NCI-H526 treated with DMSO at 0.1 percent for 48 hours (cell line): ENCODE results near the gene OLIG3.

ENCODE experiments used
- DNase-seq: peaks from one replicate; lab custom pipeline; 2025; lab: John Stamatoyannopoulos, UW

OLIG3 gene

DNA sequence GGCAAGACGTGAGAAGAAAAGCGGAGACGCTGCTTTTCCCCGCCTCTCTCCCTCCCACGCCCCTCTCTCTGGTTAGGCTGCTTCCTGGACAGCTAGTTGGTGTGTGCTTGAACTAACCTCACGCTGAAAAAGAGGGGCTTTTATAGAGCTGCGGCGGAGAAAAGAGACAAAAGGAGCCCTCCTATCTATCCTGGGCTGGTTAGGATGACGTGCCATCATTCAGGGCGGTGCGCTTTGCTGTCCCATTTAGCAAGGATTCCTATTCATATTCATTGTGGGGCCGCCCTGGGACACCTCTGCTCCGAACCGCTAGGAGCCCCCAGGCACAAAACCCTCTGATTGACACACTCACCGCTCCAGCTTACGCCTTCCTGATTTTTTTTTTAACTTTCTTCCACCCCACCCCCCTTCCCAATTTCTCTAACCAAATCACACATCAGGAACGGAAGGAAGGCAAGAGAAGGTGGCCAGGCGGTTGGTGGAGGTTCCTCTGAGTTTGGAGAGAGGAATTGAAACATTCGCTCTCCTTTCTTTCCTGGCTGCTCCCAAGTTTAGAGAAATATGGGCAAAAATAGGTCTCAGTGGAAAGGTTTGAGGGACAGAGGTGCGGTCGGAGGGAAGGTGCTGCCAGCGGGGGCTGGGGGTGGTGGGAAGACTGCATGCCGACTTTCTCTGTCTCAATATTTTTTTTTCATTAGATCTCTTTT lies at the start of gene OLIG3:
Gene OLIG3 (minus strand): TSS at position 114 of the 707 bp plus-strand sequence. CDS start 224 bp downstream, outside the sequence.
- DNase-seq, result no peak

DNA sequence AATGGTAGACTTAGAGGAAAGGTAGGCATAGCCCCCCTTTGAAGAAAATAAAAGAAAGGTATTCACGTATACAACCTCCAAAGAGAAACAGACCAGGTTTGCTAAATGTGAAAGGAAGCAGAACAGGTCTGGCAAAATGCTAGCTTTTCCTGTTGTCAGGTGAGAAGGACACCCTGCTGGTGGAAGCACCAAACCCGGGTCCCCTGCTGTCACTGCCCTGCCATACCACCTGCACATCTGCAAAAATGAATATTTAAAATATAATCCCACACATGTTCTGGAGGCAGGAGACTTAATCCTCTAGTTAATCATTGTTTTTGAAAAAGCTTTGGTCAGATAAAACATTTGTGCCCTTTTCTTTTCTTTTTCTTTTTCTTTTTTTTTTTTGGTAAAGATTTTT lies 48.9 kb upstream of the OLIG3 start:
- DNase-seq, result no peak

DNA sequence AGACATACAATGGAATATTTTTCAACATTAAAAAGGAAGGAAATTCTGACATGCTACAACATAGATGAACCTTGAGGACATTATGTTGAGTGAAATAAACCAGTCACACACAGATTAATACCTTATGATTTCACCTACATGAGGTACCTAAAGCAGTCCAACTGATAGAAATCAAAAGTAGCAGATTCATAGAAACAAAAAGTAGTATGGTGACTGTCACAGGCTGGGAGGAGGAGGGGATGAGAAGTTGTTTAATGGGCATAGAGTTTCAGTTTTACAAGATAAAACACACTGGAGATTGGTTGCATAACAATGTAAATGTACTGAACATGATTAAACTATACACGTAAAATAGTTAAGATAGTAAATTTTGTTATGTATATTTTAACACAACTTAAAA lies 48.5 kb upstream of the OLIG3 start:
- no peak for DNase-seq

DNA sequence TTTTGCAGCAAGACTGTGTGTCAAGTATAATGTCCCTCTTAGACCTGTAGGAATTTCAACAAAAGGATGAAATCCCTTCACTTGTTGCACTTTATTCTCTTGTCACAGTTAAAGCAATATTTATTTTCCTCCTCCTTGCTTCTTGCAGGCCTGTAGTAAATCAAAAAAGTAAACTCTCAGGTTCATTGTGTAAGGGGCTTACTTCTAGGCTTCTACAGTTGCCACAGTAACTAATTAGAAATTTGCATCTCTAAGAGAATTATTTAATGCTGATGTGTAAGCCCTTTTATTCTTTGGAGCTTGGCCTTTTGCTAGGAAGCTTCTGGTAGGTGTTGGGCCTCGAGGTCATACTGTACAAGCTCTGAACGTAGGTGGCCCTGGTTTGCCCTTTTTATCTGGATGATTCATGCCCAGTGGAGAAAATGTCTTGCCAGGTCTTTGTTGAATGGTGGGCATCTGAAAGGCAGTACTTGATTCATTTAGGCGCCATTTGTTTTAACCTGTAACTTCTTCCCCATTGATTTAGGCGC lies 47.4 kb upstream of the OLIG3 start:
- DNase-seq, result no peak

DNA sequence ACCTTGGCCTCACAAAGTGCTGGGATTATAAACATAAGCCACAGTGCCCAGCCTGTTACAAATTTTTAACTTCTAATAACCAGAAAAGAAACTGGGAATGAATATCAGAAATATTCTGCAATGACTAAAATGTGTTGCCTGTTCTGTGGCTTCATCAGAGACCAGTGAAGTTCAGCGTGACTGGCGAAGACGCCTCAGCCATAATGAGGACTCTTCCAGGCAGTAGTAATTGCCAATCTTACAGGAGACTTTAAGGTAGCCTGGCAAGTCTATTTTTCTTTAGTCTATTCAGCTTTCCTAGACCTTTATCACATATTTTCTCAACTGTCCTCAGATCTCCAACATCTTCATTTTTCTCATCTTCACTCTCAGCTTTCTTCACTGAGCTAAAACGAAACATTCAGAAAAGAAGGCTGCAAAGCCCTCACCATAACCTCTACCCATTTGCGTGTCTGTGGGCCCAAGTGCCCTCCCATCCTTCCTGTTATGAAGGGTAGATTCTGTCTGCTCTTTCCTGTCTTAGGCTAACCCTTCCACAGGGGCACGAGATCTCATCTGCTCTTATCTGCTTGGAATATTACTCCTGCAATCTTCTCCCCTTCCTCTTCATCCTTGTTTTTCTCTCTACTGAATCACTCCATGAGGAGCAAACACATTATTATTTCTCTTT lies 42.0 kb upstream of the OLIG3 start:
- DNase-seq, result no peak

DNA sequence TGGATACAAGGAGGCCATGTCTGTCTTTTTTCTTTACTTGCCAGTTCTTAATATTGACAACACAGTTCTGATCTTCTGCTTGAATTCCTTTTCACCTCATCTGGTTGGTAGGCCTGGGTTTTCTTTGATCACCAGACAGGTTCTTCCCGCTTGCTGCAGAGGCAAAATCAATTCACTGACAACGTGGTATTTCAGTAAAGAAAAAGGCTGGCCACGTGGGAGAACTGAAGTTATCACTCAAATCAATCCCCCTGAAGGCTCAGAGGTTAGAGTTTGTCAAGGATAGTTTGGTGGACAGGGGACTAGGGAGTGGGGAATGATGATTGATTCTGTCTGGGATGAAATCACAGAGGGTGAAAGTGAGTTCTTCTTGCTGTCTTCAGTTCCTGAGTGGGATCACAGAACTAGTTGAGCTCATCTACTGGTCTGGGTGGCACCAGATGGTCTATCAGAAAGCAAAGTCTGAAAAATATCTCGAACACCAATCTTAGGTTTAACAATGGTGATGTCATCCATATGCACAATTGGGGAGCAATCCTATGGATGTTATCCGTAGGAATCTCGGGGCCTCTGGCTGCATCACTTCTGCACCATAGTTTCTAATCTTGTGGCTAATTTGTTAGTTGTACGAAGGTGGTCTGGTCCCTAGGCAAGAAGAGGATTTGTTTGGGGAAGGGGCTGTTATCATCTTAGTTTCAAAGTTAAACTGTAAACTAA lies 37.3 kb upstream of the OLIG3 start:
- DNase-seq, result no peak

DNA sequence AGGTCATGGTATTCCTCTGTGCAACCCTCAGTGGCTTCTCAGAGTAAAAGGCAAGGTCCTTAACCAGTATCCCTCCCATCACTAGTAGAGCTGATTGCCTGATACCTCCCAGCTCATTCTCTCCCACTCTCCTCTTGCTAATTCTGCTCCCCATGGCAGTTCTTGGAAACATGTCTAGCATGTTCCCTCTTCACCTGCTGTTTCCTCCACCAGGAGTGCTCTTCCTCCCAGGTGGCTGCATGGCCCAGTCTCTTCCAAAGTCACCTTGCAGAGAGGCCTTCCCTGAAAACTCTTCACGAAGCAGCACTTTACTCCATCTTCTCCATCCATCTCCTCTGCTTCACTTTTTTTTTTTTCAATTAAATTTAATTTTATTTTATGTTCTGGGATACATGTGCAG lies 36.2 kb upstream of the OLIG3 start:
- DNase-seq, result no peak

DNA sequence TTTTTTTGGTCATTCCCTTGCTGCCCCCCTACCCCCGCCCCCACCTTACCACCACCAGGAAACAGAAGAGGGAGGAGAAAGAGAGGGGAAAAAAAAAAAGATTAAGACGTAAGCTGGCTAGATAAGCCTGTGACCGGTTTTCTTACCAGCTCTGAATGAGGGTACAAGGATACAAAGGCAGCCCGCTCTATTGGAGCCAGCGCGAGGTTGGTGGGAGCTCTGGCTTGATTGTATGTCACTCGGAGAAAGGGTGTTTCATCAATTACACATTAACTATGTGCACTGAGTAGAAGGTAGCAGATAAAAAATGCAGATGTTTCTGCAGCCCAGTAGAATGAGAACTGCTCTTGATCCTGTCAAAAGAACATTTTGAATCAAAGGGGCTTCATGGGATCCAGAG lies 28.6 kb upstream of the OLIG3 start:
- DNase-seq, result no peak

DNA sequence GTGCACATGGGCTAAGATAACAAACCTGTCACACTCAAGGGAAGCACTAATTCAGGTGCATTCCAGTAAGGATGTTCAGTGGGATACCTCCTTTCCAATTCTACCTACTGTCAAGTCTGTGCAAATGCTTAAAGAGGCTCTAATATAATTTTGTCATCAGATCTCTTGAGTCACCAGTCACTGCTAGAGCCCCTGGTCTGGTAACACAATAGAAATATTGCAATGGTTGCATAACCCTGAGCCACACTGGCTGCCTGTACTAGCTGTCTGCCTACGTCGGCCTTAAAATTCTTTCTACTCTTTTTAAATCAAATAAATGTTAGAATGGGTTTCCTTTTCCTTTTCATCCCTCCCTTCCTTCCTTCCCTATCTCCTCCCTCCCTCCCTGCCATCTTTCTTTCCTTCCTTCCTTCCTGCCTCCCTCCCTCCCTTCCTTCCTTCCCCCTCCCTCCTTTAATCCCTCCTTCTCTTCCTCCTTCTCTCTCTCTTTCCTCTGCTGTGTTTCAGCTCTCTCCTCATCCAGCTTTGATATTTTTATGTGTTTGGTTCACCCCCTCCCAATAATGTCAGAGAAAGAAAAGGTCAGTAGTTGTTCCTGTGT lies 28.1 kb upstream of the OLIG3 start:
- no peak for DNase-seq

DNA sequence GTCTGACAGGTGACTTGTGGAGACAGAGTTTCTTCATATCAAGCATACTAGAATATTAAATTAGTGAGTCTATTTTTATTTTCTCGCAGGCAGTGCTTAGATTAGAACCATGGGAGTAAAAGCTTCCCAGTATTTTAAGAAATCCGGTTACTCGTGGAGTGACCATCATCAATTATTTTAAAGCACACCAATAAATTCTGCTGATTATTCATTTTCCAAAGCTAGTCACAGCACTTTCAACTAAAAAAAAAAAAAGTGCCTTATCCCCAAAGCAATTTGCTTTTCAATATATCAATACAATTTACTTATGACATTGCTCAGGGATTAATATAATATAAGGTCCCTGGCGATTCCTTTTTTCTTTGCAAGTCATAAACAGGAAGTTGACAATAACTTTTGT lies 26.3 kb upstream of the OLIG3 start:
- DNase-seq, result no peak

DNA sequence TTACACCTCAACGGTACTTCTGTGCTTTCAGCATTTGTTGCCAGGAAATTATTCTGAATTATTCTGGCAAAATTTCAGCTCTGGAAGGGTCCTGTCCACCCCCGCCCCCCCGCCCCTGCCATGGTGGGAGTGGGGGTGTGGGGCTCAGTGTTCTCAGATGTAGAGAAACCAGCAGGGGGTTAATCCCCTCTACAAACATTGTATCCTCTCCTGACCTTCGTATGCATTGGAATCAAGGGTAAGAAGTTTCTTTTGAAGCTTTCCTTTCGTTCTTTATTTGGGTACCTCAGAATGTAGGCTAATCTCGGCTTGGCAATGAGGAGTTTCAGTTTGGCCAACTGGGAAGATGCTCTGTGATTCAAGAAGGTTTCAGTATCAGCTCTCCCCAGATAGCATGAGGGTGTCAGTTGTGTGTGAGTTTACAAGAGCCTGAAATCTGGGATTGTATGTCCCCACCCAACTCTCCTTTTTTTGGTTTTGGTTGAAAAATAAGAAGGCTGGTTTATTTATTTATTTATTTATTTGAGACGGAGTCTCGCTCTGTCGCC lies 25.5 kb upstream of the OLIG3 start:
- DNase-seq, result no peak

DNA sequence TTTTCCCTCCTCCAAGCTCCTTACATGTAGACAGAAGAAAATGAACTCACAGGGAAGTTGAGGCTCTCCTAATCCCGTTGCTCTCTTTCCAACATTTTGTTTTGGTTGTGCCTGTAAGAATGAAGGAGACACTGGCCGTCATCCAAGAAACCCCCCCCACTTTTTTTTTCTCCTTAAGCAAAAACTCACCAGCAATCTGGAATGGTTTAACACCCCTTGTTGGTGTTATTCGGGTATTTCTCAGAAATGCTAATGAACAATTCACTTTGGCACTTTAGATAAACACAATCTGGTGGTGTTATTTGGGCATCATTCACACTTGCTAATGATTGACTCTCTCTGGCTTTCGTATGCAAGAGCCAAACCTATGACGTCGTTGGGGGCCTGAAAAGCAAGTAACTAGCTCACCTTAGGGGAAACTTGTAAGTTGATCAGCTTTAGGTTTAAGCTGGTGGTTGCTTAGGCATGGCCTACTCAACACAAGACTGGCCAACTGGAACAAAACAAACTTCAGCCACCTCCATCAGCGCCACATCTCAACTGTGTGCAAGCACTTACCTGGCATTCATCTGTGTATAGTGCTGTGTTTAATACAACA lies 24.3 kb upstream of the OLIG3 start:
- no peak for DNase-seq

DNA sequence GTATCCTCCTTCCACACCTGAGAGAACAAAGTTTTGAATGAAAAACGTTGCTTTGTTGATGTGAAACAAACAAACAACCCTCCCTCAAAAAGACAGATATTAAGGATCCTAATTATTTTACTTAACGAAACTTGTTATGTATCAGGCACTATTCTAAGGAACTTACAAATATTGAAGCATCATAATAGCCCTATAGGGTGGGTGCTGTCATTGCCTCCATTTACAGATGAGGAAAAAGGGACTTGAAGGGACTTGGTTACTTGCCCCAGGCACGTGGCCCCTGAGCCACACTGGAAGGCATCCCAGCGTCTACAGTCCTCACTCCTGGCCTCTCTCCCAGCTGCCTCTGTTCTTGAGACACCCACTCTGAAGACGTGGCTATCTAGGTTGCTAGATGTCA lies 20.2 kb upstream of the OLIG3 start:
- DNase-seq, result no peak

DNA sequence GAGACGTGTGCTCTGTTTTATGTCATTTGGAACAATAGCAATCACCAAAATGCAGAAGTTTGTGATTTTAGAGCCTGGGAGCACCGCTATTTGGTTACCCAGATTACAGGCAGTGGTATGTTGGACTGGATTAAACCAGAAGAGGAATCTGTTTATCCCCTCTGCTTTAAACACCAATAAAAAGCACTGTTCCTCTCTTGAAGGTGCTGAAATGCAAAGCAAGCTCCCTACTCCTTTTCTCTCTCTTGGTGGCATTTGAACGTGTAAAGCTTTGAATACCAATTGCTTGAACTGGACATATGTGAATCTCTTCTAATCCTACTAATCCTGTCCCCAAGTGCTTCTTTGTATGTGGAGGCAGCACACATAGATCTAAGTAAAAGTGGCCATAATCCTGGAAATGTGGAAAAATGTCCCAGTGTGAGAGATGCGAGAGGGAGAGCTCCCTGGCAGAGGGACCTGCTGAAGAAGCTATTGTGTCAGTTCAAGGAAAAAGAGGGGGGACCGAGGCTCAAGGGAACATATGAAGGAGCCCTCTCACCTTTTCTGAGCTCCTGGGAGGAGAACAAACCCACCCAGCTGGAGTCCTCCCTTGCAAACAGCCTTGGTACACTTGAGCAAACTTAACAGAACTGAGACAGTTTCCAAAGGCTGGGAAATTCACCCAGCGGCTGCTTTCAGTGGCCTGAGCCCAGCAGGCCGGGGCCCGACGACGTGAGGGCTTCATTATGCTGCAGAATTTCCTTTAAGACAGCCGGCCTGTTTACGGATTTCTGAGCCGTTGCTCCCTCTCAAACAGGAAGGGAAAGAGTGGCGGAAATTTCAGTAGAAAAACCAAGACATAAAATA lies 18.8 kb upstream of the OLIG3 start:
- DNase-seq, result no peak

DNA sequence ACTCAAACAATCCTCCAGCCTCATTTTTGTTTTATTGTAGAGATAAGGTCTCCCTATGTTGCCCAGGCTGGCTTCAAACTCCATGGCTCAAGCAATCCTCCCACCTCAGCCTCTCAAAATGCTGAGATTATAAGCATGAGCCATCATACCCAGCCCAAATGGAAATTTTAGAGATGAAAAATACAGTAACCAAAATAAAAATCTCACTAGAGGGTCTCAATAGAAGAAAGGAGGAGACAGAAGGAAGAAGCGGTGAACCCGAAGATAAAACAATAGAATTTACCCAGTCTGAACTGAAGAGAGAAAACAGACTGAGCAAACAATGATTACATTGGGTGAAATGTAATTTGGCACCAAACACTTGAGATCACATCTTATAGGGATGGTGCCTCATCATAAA lies 16.7 kb upstream of the OLIG3 start:
- no peak for DNase-seq

DNA sequence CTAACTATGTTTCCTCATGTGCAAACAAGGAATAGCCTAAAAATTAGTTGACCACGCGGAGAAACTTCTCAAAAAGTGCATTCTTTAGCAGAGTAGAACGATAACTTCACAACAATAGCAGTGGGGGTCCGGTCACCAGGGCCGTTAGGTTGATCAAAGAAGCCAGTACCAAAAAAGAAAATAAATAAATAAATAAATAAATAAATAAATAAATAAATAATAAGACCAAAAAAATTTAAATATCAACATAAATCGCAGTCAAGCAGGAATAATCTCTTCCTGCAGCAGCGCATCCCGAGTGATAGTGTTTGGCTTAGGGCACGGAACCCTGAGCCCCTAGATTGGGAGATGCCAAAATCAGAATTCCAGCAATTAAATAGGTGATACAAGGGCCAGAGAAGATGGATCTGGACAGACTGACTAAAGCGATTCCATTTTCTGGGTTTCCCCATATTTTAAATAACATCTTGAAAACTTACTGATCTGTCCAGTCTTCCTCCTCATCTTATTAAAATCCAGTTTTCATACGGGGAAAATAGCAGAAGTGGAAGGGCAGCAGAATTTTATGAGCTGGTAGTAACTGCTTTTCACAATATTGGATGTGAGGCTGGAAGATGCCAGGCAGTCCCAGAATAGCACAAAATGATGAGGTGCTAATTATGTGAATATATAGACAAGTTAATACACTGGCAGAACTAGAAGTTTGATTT lies 4.4 kb upstream of the OLIG3 start:
- no peak for DNase-seq

DNA sequence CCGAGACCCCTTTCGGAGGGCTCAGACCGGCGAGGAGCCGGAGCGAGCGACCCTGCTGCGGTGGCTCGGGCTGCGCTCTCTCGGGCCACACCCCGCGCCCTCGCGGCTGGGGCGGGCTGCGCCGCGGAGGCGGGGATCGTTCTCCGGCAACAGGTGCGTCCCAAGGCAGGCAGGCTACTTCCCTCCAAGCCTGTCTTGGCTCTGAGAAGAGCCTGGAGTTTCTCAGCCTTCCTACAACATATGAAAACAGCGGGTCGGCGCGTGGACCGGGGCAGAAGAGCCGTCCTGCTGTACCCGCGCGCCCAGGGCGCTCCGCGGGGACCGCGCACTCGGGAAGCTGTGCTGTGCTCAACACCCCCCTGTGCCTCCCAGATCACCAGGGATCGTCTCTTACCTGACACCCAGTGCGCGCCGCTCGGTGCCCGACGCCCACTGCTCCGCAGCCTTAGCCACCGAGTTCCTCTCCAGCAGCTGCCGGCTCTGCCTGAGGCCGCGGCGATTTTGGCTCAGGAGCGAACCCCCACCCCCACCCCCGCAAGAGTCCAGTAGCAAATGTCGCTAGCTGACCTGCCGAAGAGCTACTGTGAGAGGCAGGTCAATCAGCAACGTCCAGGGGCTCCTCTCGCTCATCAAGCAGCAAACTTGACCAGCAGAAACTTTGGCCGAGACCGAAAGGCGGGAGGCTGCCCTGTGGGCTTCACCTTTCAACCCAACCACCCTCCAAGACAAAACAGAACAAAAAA lies 3.7 kb upstream of the OLIG3 start:
- no peak for DNase-seq

DNA sequence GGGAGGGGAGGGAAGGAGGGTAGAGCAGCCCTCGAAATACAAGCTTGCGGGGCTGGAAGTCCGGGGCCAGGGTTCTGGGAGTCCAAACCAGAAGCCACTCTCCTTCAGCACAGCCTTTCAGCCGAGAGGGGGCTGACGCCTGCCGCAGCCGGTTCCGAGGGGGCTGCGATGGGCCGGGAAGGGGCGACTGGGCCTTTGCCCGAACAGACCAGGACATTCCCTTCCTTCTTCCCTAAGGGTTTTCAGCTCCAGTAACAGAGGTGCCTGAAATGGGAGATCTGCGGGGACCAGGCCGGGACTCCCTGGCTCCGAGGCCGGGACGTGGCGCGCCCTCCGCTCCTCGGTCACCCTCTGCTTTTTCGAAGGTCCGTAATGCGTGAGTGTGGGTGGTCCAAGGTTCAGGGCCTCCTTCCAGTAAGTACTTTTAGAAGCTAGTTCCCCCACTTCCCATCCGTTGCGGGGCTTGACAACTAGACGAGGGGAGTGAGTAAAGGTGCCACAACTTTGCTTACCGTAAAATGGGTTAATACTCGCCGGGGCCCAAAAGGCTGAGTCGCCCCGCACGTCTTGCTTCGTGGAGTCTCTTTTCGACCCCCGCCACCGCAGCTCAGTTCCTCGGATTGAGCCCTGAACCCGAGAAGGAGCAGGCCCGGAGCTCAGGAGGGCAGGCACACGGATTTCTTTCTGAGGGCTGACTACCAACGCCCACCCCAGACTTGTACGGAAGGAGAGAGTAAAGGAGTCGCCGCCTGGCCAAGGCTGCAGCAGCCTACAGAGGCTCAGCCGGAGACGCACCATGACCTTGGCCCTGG lies 2.9 kb upstream of the OLIG3 start:
- no peak for DNase-seq

DNA sequence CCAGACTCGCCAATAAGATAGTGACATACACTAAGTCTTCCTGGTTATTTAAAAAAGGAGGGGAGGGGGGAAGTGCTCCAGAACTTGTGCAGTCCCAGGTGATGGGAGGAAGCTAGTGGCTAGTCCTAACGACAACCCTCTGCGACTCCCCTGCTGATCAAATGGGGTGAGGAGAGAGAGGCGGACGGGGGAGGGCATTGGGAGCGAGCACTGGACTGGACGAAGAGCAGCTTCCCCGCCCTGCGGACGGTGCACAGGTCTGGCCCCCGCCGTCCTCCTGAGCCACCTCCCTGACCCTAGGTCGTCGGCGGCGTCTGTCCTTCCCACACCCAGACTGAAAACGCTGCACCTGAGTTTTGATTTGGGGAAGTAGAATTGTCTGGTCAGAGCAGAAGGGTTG lies 2.2 kb upstream of the OLIG3 start:
- DNase-seq, result no peak
